HEK293T (cell line): ENCODE data around the gene AFAP1L2.

ENCODE experiments used
- CTCF ChIA-PET: fragments of 350-600 bp; formaldehyde crosslinking; extraction: SDS; loops from one replicate; lab custom pipeline; 2021; ENCODE audit warnings: antibody characterized with exemption, inconsistent platforms; lab: Yijun Ruan, JAX
- POLR2A ChIA-PET: fragments of 350-600 bp; formaldehyde crosslinking; extraction: SDS; loops from one replicate; lab custom pipeline; 2020; ENCODE audit warnings: antibody characterized with exemption, inconsistent platforms; lab: Yijun Ruan, JAX
- DNase-seq: peaks from one replicate; pipeline ENCODE4 v3.0.0; 2012; ENCODE audit warnings: mixed read lengths; ENCODE audit errors: extremely low spot score
- ARNT ChIP-seq: fragments of 450-650 bp; IDR thresholded peaks from 2 replicates; pipeline ENCODE4 v1.6.1; 2017; ENCODE audit warnings: mild to moderate bottlenecking
- BHLHE40 ChIP-seq: fragments of 450-650 bp; IDR thresholded peaks from 2 replicates; pipeline ENCODE4 v1.6.1; 2016; ENCODE audit warnings: mild to moderate bottlenecking, moderate library complexity, borderline replicate concordance
- CTBP1 ChIP-seq: fragments of 450-650 bp; IDR thresholded peaks from 2 replicates; pipeline ENCODE4 v1.6.1; 2016; ENCODE audit warnings: borderline replicate concordance
- ELF4 ChIP-seq: fragments of 450-650 bp; IDR thresholded peaks from 2 replicates; pipeline ENCODE4 v1.6.1; 2017; ENCODE audit warnings: antibody characterized with exemption
- FOXA1 ChIP-seq: fragments of 450-650 bp; IDR thresholded peaks from 2 replicates; pipeline ENCODE4 v1.6.1; 2016; ENCODE audit warnings: mild to moderate bottlenecking
- FOXK2 ChIP-seq: fragments of 450-650 bp; IDR thresholded peaks from 2 replicates; pipeline ENCODE4 v1.6.1; 2016; ENCODE audit warnings: mild to moderate bottlenecking
- FOXM1 ChIP-seq: fragments of 450-650 bp; IDR thresholded peaks from 2 replicates; pipeline ENCODE4 v1.6.1; 2017; ENCODE audit warnings: mild to moderate bottlenecking, borderline replicate concordance
- HDGF ChIP-seq: fragments of 450-650 bp; IDR thresholded peaks from 2 replicates; pipeline ENCODE4 v1.6.1; 2017; ENCODE audit warnings: antibody characterized with exemption, borderline replicate concordance
- L3MBTL2 ChIP-seq: fragments of 450-650 bp; conservative IDR thresholded peaks from 2 replicates; pipeline ENCODE4 v1.6.1; 2016; ENCODE audit warnings: mild to moderate bottlenecking
- LEF1 ChIP-seq: fragments of 450-650 bp; IDR thresholded peaks from 2 replicates; pipeline ENCODE4 v1.6.1; 2017; ENCODE audit warnings: mild to moderate bottlenecking, borderline replicate concordance
- NFRKB ChIP-seq: fragments of 450-650 bp; IDR thresholded peaks from 2 replicates; pipeline ENCODE4 v1.6.1; 2016; ENCODE audit warnings: mild to moderate bottlenecking, moderate library complexity
- PKNOX1 ChIP-seq: fragments of 450-650 bp; IDR thresholded peaks from 2 replicates; pipeline ENCODE4 v1.6.1; 2016
- SP1 ChIP-seq: fragments of 450-650 bp; IDR thresholded peaks from 2 replicates; pipeline ENCODE4 v1.6.1; 2017
- SUZ12 ChIP-seq: fragments of 450-650 bp; IDR thresholded peaks from 2 replicates; pipeline ENCODE4 v1.6.1; 2016; ENCODE audit warnings: mild to moderate bottlenecking
- TARDBP ChIP-seq: fragments of 450-650 bp; IDR thresholded peaks from 2 replicates; pipeline ENCODE4 v1.6.1; 2016
- ZNF384 ChIP-seq: fragments of 450-650 bp; IDR thresholded peaks from 2 replicates; pipeline ENCODE4 v1.6.1; 2016

AFAP1L2 gene

GRCh38 chr10:114256008-114256765, 148.1 kb downstream of the AFAP1L2 start:
- CTCF ChIA-PET = interaction anchor here (0.7 kb wide), 1 partner anchor 25 kb away, joined by 6 read pairs; no protein-coding TSS in a partner anchor
- TF ChIP-seq SUZ12 = no peak
- TF ChIP-seq ELF4 = no peak
- no peak for TF ChIP-seq HDGF
- TF ChIP-seq NFRKB = no peak
- TF ChIP-seq SP1 = no peak
- no peak for TF ChIP-seq BHLHE40
- no peak for TF ChIP-seq L3MBTL2
- TF ChIP-seq FOXK2 = no peak
- TF ChIP-seq CTBP1 = no peak
- no peak for TF ChIP-seq ARNT
- TF ChIP-seq TARDBP = no peak
- TF ChIP-seq PKNOX1 = no peak
- POLR2A ChIA-PET = no interaction called here
- no peak for DNase-seq

GRCh38 chr10:114255227-114255626, 149.1 kb downstream of the AFAP1L2 start:
- POLR2A ChIA-PET = no interaction called here

GRCh38 chr10:114252883-114253282, 151.4 kb downstream of the AFAP1L2 start:
- POLR2A ChIA-PET = no interaction called here

More at GRCh38 chr10:114255227-114255626, 149.1 kb downstream of the AFAP1L2 start:
- TF ChIP-seq SUZ12 (no peak), FOXA1 (no peak), HDGF (no peak), L3MBTL2 (no peak), NFRKB (no peak), ZNF384 (no peak), FOXK2 (no peak), TARDBP (no peak), ELF4 (no peak), ARNT (no peak), FOXM1 (no peak), SP1 (no peak), LEF1 (no peak), CTBP1 (no peak), BHLHE40 (no peak), PKNOX1 (no peak)
- no peak for DNase-seq
- CTCF ChIA-PET = no interaction called here

GRCh38 chr10:114252092-114252491, 152.2 kb downstream of the AFAP1L2 start:
- no peak for DNase-seq
- TF ChIP-seq L3MBTL2 (no peak), LEF1 (no peak), NFRKB (no peak), SP1 (no peak), TARDBP (no peak), HDGF (no peak), BHLHE40 (no peak), FOXA1 (no peak), SUZ12 (no peak), ELF4 (no peak), CTBP1 (no peak), ZNF384 (no peak), FOXK2 (no peak), ARNT (no peak), FOXM1 (no peak)
- ChIA-PET CTCF (no interaction called here), POLR2A (no interaction called here)

More at GRCh38 chr10:114252883-114253282, 151.4 kb downstream of the AFAP1L2 start:
- DNase-seq = no peak
- TF ChIP-seq PKNOX1 = no peak
- no peak for TF ChIP-seq ZNF384
- no peak for TF ChIP-seq L3MBTL2
- no peak for TF ChIP-seq FOXK2
- no peak for TF ChIP-seq NFRKB
- no peak for TF ChIP-seq FOXA1
- no peak for TF ChIP-seq ELF4
- TF ChIP-seq SUZ12 = no peak
- CTCF ChIA-PET = no interaction called here

GRCh38 chr10:114250716-114251115, 153.6 kb downstream of the AFAP1L2 start:
- TF ChIP-seq LEF1 (no peak), HDGF (no peak)
- DNase-seq = no peak
- ChIA-PET CTCF (no interaction called here), POLR2A (no interaction called here)

- CTCF ChIA-PET = no interaction called here
- POLR2A ChIA-PET = no interaction called here
- no peak for DNase-seq
- TF ChIP-seq PKNOX1 (no peak), SUZ12 (no peak), ZNF384 (no peak), L3MBTL2 (no peak), SP1 (no peak), NFRKB (no peak), HDGF (no peak), FOXK2 (no peak), FOXA1 (no peak)
Observed at GRCh38 chr10:114250236-114250635, 154.1 kb downstream of the AFAP1L2 start.
